HG03039 (cell line): ENCODE data around the gene APLN.

Experiments used
- ATAC-seq: cut with Tn5 transposase; IDR thresholded peaks from one replicate; pipeline ENCODE4 v1.9.1; 2021; ENCODE audit warnings: mild to moderate bottlenecking, moderate library complexity; ENCODE audit not compliant: unreplicated experiment

Gene APLN

DNA sequence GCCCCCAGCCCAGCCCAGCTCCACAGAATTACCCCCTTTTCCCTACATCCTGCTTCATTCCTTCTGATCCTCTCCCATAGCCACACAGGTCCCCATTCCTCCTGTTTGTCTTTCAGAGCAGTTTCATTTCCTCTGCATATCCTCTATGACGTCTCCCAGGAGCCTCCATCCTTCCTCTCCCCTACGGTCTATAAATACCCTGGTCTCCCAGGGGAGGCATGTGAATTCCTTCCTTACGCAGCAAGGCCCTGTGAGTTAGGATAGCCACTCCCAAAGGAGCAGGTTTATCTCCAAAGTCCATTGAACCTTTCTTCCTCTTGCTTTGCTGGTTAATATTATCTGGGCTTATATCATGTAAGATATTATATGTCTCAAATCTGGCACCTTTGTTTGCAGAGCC is 8.4 kb upstream of the APLN start:
- ATAC-seq: no peak

DNA sequence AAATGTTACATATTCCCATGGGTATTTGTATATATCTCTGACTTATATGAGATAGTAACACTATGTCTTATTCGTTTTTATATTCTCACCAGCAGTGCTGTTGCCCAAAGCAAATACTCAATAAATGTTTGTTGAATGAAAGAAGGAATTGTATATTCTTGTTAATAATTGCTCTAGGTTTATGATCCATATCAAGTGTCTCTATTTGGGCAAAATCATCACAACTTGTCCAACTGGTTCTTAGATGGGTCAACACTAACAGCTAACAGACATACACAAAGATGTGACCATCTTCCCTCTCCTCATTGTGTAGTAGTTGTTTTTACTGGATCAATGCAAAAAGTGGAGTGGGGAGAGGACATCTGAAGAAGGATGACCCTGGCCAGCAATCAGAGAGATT is 6.6 kb upstream of the APLN start:
- ATAC-seq: no peak

DNA sequence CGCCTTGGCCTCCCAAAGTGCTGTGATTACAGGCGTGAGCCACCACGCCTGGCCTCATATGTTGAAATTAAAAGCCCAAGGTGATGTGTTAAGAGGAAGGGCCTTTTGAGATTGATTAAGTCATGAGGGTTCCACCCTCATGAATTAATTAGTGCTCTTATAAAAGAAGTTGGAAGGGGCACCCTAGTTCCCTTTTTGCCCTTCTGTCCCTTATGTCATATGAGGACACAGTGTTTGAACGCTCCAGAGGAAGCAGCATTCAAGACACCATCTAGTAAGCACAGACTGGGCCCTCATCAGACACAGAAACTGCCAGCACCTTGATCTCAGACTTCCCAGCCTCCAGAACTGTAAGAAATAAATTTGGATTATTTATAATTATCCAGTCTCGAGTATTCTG is 5.1 kb upstream of the APLN start:
- no peak for ATAC-seq

DNA sequence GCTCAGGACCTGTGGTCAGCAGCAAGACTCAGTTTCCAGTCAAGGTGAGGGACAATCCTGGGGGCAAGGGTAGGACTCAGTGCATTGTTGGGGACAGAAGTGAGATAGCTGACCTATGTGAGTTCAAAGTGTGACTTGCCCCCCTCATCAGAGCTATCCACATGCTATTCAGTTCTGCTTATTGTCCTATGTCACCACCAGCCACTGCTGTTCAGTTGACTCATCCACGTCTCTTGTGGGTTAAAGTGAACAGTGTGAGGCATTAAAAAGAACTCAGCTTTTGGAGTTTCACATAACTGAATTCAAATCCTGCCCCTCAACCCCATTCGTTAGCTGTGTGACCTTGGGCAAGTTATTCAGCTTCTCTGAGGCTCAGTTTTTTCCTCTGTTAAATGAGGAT is 4.4 kb upstream of the APLN start:
- no peak for ATAC-seq

DNA sequence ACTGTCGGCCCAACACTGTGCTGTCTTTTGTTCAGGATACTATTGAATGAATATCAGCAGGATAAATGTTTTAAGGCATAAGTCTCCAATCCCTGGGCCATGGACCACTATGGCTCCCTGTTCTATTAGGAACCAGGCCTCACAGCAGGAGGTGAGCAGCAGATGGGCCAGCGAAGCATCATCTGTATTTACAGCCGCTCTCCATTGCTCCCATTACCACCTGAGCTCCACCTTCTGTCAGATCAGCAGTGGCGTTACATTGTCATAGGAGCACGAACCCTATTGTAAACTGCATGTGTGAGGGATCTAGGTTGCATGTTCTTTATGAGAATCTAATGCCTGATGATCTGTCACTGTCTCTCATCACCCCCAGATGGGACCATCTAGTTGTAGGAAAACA is 3.7 kb upstream of the APLN start:
- ATAC-seq: no peak

DNA sequence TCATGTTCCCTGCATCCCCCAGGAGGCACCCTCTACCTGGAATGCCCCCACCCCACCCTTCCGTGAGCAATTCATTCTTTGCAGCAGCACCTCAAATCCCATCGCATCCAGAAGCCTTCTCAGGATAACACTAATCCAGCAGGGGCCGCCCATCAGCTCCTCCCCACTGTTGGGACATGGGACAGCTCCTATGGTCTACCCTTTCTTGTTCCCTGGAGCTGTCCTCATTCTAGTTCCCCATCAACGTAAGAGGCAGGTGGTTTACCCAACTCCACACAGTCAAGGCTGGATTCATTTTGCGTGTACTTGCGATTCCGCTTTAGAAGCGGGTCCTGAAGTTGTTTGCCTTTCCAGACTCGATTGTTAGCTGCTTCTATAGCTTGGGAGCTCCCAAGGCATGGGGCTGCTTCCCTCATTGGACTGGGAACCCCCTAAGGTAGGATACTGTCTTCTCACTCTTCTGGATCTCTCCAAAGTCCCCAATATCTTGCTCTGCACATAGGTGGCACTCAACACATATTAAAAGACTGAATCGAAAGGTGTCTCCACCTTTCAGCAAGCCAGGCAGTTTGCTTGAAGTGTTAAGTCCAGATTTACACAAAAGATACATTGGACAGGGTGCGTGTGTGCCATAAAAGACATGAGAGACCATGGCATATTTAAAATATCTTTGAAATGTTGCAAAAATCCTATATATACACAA is 942 bp upstream of the APLN start:
- no peak for ATAC-seq

DNA sequence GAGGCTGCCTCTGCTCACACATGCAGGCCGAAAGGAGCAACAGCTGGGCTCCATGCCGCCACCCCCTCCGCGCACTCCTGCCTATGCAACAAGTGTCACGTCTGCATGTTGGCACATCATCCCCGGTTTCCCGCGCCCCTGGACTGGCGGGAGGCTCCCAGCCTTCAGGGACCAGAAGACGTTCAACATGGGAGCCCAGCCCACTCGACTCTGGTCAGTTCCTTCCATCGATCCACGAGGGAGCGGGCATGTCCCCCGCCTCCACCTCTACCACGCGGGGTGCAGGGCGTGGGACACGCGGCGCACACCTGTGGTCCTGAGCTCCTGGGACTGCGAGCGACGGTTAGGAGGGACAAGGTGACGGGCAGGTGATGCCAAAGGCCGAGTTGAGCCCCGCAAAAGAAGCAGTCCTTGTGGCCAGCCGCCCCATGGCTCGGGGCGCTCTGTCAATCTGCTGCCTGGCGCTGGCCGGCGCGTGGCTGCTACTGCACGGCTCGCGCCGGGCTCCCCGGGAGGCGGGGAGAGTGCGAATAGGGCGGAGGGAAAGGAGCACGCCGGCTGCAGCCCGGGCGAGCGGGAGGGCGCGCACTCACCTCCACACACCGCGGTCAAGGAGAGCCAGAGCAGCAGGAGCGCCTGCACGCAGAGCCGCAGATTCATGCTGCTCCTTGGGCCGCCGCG is 645 bp downstream of the APLN start:
- no peak for ATAC-seq

DNA sequence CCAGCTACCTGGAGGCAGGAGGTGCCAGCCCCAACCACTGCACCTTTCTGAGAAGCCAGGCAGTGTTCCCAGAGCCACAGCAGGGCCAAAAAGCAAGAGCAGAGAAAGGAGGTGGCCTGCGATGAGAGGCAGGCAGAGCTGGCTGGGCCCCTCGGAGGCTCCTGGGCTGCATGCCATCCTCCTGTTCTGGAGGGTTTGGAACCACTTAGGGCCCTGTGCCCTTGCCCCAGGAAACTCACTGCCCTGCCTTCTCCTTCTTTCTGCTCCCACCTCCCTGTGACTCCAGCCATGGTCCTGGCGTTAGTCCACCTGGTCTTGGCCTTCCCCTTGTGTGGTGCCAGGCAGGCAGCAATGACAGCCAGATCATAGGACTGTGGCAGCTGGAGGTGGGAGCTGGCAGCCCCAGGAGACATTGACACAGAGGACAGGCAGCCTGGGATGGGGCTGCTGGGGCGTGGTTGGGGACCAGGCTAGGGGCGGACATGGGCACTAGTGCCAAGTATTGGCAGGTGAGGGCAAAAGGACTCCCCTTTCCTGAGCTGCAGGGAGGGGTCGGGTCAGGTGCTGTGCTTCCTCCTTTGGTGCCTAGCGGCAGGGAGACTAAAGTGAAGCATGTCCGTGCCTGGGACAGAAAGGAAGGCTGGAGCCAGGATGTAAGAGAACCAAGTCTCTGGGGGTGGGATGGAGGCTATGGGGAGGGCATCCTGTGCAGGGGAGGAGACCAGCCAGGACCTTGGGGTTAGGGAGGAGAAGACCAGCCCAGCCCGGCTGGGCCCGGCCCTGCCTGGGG is 1.4 kb downstream of the APLN start:
- no peak for ATAC-seq

DNA sequence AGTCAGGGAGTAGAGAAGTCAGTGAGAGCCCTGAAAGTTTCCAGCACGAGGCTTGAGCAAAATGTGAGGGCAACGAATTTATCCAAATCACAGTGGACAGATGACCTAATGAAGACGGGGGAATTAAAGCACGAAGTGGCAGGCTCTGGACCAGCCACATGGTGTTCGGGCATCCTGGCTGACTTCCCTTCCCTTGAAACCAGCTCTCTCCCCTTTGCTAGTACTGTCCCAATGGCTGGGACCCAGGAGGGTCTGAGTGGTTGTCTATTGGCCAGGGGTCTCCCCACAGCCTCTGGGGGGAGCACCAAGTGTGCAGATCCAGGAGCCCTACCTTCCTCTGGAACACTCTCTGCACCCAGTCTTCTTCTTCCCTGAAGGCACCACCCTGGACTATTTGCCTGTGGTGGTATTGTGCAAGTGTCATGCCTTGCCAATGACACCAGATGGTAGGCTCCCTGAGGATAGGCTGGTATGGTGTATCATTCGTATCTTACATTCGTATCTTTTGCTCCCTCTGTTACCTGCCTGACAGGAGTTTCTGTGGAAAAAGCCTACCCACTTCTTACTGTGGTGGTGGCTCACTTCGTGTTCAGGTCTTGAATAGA is 2.1 kb downstream of the APLN start:
- ATAC-seq: no peak

DNA sequence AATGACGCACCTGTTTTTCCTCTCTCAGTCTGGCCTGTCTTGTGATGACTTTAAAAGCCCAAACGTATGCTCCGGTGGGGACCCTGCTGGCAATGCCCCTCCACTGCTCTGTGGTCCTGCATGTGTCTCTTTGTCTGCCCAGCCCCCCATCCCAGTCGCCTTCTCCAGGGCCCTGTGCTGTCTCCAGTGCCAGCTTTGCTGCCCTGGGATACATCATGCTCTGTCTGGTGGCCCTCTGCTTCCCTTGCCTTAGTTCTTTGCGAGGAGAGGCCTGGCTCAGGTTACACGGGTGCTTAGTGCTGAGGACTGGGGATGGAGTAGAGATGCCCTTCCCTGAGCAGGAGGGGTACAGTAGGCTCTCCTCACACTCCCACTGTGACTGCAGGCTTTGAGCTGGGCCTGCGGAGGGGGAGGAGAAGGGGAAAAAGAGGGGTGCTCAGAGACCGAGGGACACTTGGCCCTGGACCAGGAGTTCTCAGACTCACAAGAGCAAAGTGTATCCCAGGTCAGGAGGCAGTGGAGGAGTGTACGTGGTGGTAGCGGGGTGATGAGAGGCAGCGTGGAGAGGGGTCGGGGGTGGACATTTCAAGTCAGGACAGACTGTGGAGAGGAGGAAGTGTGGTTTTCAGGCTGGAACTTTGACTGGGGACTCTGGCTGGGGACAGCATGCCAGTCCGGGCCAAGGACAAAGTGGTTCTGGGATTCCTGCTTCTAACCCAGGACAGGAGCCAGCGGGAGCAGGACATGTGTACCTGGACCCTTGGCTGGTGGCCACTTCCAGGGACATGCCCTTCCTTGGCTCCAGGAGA is 2.8 kb downstream of the APLN start:
- ATAC-seq: no peak

DNA sequence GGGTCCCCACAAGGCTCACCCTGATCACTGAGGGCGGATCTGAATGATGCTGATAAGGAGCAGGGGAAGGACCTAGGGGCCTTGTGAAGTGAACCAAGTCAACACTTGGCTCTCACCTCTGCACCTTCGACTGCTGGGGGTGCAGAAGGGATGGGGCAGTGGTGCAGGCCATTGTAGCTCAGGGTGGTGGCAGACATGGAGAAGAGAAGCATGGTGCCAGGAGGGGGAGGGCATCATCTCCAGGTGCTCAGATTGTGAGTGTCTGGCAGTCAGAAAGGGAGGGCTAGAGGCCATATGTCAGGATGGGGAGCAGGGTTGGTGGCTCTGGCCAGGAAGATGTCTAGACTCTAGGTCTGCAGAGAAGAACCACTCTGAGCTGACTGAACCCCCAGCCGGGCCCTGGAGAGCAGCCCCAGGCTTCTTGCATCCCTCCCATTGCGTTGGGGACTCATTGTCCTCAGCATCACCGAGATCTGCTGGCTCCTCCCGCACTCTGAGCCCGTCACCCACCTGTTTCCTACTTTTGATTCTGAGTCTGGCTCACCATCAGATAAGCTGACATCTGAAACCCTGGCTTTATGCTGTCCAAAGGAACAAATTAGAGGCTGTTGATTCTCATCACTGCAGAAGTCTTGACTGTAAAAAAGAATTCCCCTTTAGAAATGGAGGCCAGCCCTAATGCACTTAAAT is 3.8 kb downstream of the APLN start:
- ATAC-seq: no peak

DNA sequence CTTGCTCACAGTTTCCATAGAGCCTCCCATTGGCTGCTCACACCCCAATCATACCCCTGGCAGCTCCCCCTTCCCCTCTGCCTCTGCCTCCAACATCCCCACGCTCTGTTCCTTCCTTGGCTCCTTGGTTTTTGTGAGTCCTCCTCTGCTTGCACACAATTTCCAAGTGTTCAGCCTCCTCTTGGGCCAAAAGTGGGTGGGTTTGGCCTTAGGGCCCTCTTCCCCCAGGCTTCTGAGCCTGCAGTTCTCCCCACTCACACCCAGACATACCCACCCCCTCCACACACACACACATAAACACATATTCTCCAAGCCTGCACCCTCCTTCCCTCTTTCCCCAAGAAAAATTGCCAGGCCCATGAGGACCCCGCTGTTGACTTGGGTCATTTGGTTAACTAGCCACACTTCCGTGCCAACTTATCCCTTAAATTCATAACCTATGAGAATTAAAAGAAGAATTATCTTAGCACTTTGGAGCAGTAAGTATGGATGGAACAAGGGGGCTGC is 4.5 kb downstream of the APLN start:
- ATAC-seq: no peak

DNA sequence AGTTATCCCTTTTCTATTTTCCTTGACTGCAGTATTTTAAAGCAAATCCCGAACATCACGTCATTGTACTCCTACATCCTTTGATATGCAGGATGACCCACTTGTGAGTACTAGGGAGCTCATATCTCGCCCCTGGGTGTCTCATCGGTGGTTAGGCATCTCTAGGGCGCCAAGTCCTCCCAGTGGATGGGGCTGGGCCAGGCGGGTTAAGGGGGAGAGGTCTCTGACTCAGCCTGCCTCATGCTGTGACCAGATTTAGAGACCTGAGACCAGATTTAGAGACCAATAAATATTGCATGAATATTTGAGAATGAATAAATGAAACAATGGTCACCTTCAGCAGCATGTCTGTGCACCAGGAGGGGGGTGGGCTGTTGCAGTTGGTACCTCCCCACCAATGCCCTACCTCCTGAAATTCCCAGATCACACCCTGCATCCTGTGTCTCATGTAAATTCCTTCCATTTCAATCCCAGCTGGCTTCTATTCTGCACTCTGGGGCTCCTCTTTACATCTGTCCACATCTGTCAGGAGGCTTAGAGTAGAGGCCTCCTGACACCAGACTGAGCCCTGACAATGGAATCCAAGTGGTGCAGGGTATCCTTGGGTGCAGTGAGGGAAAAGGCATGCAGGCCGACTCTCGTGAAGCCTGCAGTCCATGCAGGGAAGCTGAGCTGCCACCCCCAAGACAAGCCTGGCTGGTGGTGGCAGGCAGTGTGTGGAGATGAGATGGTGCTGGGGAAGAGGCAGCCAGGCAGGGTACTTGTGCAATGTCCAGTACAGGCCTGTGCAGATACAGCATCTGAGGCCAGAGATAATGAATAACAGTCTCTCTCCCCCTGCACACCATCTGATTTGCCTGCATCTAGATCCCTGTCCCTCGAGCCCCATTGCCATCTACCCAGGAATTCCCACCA is 5.2 kb downstream of the APLN start:
- ATAC-seq: no peak

DNA sequence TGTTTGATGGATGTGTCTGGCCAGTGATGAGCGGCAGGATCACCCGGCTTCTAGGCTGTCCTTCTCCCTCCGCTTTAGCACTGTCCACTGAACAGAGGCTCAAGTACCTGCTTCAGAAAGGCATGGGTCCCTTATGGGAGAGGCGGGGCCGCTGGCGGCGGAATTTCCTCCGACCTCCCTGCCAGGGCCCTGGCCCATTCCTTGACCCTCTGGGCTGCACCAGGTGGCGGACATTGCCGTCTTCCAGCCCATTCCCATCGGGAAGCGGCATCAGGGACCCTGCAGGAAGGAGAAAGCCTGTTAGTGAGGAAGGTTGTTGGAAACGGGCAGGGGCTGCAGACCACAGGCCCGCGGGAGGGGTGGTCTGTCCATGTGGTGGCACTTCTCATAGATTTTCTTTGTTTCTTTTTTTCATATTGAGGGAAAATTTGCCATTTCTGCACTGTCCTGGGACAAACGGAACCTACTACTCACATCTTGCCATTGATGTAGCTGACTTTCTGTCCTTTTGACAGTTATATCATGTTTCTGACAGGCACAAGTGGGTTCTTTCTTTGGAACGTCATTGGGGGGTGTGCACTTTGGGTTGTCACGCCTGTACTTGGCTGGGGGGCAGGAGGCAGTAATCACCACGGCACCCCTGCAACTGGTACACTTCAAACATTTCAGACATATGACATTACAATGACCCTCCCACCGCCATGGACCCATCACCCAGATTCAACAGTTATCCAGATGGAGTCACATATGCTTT is 6.1 kb downstream of the APLN start:
- ATAC-seq: no peak

DNA sequence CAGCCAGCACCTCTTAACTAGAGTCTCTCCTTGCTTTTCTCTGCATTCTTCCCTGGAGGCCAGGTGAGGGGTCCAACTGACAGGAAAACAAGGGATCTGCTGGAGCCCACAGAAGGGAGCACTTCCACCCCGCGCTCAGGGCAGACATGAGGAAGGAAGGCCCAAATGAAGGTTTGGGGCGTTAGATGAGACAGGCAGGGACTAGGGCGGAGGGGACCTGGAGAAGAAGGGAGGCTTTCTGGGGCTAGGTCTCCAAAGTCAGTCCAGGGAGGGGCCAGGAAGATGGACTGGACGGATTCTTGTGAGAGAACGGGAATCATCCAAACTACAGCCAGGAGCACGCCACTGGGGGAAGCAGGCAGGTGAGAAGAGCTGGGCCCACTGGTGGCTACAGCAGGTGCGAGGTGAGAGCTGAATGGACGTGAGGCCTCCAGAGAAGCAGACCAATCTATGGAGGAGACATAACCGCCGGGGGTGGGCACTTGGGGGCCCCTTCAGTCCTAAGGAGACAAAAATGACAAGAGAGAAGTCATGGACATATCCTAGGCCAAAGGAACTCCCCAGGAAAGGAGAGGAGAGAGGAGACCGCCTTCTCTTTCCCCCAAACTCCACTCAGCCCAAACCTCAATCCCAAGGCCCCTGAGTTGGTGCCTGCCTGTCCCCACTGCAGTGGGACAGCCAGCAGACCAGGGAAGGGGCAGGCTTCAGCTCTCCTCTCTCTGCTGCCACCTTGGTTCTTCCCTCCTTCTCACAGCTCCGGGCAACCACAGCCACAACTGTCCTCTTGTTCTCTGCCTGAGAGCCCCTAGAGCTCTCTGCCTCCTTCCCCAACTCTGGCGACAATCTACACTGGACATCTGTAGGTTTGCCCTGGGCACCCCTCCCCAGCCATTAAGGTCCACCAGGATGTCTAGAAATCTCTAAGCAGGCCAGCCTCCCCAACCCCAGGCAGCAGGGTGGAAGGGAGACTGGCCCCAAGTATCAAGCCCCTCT is 7.0 kb downstream of the APLN start:
- ATAC-seq: no peak

DNA sequence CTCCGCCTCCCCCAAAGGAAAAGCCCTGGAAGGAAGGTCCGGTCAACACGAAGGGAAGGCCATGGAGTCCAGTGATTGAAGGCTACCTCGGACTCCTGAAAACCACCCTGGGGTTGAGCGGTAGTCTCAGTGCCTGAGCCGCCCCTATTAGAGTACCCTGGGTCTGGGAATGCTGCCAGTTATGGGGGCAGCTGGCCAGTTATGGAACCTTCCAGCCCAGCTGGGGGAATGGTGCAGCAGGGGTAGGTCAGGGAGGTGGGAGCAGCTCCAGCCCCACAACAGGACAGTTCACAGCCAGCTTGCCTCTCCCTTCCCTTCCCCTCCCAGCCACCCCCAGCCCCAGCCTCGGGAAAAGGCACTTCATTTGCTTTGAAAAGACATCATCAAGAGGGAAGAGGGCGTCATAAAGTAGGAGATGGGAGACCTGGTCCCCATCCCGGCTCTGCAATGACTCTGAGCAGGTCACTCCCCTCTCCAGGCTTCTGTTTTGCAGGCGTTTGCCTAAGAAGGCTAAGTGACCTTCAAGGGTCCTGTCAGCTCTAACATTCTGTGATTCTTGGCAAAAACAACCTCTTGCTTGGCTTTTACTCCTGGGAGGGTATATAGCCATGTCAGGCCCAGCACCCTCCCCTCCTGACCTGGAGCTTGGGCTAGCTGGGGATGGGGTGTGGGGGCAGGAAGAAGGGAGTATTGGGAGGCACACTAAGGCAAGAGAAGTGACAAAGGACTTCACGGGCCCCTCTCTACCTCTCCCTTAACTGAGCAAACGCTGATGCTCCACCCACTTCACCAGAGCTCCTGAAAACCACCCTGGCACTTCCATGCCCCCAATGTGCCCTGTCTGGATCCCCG is 8.0 kb downstream of the APLN start:
- no peak for ATAC-seq
